ENCODE data around the gene CYB5RL.
A peak's percentile ranks its signal among the peaks of the same experiment; 100 is the strongest.
"Not testable (repeated sequence)": the region's sequence is repeated elsewhere in the genome, so short reads cannot be mapped to it uniquely, and the experiment has no call there.

The CYB5RL gene

GRCh38 chr1:54225986-54226559 is 26.2 kb upstream of the CYB5RL start:
- DNase-seq = no peak

- no peak for DNase-seq
These were observed 25.5 kb upstream of the CYB5RL start for GRCh38 chr1:54225378-54225777.

GRCh38 chr1:54224233-54224632 is 24.4 kb upstream of the CYB5RL start:
- DNase-seq = no peak

- DNase-seq = no peak
These were observed 23.8 kb upstream of the CYB5RL start for GRCh38 chr1:54223441-54224202.

GRCh38 chr1:54222711-54223110 is 22.9 kb upstream of the CYB5RL start:
- no peak for DNase-seq

- no peak for DNase-seq
These were observed 22.1 kb upstream of the CYB5RL start for GRCh38 chr1:54221867-54222484.

- DNase-seq = no peak
These were observed 21.4 kb upstream of the CYB5RL start for GRCh38 chr1:54221113-54221834.

- peak in 1 of 2 donors; percentile 29 for DNase-seq
These were observed 20.4 kb upstream of the CYB5RL start for GRCh38 chr1:54220004-54220811.

- no peak for DNase-seq
These were observed 19.8 kb upstream of the CYB5RL start for GRCh38 chr1:54219688-54220003.

GRCh38 chr1:54218883-54219687 is 19.3 kb upstream of the CYB5RL start:
- no peak for DNase-seq

GRCh38 chr1:54215523-54215922 is 15.7 kb upstream of the CYB5RL start:
- DNase-seq = no peak

GRCh38 chr1:54212872-54213271 is 13.0 kb upstream of the CYB5RL start:
- no peak for DNase-seq

GRCh38 chr1:54207896-54208295 is 8.1 kb upstream of the CYB5RL start:
- DNase-seq = not testable (repeated sequence)

GRCh38 chr1:54207287-54207686 is 7.5 kb upstream of the CYB5RL start:
- DNase-seq = no peak

GRCh38 chr1:54204199-54204598 is 4.4 kb upstream of the CYB5RL start:
- no peak for DNase-seq

- no peak for DNase-seq
These were observed 728 bp upstream of the CYB5RL start for GRCh38 chr1:54200519-54200997.

- no peak for DNase-seq
These were observed 572 bp downstream of the CYB5RL start for GRCh38 chr1:54199151-54199764.

GRCh38 chr1:54193453-54193852 is 6.4 kb downstream of the CYB5RL start:
- DNase-seq = no peak

- no peak for DNase-seq
These were observed 8.3 kb downstream of the CYB5RL start for GRCh38 chr1:54191525-54191924.

GRCh38 chr1:54190526-54190925 is 9.3 kb downstream of the CYB5RL start:
- DNase-seq = no peak

GRCh38 chr1:54188291-54188690 is 11.5 kb downstream of the CYB5RL start:
- no peak for DNase-seq

Data from CD4-positive, alpha-beta T cell treated with Interferon alpha-2 for 1 hour (primary cell).